Body of pancreas (tissue), 4 donors: ENCODE results near the gene AVPR1B.

ENCODE experiments used
- CTCF ChIP-seq, 7 experiments: fragments of 450-650 bp in 4 of 7; fragments of 200-600 bp in 3 of 7; sonication (generic) in 3 of 7; IDR thresholded peaks; one replicate each; pipeline ENCODE4 v1.5.1; 2016 to 2019; ENCODE audit warnings: antibody characterized with exemption in 7 of 7
- POLR2A ChIP-seq, 3 donors: fragments of 450-650 bp; IDR thresholded peaks; one replicate each; pipeline ENCODE4 v1.6.1; 2016; ENCODE audit warnings: antibody characterized with exemption in 3 of 3, mild to moderate bottlenecking in 2 of 3

GRCh38 chr1:206103979-206104378 is 13.2 kb downstream of the AVPR1B start:
- TF ChIP-seq CTCF (IDR thresholded peaks at IDR 0.05) = no peak
- TF ChIP-seq POLR2A (IDR thresholded peaks at IDR 0.05) = no peak
